C1 segment of cervical spinal cord (tissue), 14 donors: ENCODE data around the gene SLC12A5.

Source experiments
- DNase-seq, 14 donors: peaks; one replicate each; lab custom pipeline; 2025; lab: John Stamatoyannopoulos, UW

The SLC12A5 gene

GRCh38 chr20:46104262-46104661 lies 75.2 kb downstream of the SLC12A5 start:
- DNase-seq, result no peak

GRCh38 chr20:46107061-46107460 lies 78.0 kb downstream of the SLC12A5 start:
- no peak for DNase-seq

- no peak for DNase-seq
Measured at GRCh38 chr20:46108435-46108841, 79.4 kb downstream of the SLC12A5 start.

GRCh38 chr20:46108976-46109375 lies 80.0 kb downstream of the SLC12A5 start:
- no peak for DNase-seq
